Calu3 (cell line): ENCODE data around the gene PLEKHG4B. TPM values are rescaled to one million over a fixed set of nuclear protein-coding genes. Genes with fewer than 3 reads are reported as not detected.

ENCODE experiments used
- BruUV-seq: library from RNA; stranded (reverse); fragments of 400-500 nt; replicated peaks from 2 replicates; lab custom pipeline; 2021; lab: Mats Ljungman, UMichigan
- CTCF ChIA-PET: fragments of 300-600 bp; sonication (Branson Sonifier 250); formaldehyde crosslinking; loops from one replicate; lab custom pipeline; 2022; ENCODE audit warnings: antibody characterized with exemption; lab: Charles Lee
- DNase-seq: peaks from one replicate; pipeline ENCODE4 v3.0.0; 2022
- H3K27ac Mint-ChIP-seq: one replicate; pipeline ENCODE4 v1.8.0; 2022; ENCODE audit warnings: mixed read lengths; ENCODE audit not compliant: unreplicated experiment
- H3K27me3 Mint-ChIP-seq: one replicate; pipeline ENCODE4 v1.8.0; 2022; ENCODE audit warnings: mixed read lengths; ENCODE audit not compliant: unreplicated experiment
- H3K36me3 Mint-ChIP-seq: one replicate; pipeline ENCODE4 v1.8.0; 2022; ENCODE audit warnings: mild to moderate bottlenecking, moderate library complexity, mixed read lengths; ENCODE audit not compliant: insufficient read depth, unreplicated experiment
- H3K4me1 Mint-ChIP-seq: one replicate; pipeline ENCODE4 v1.8.0; 2022; ENCODE audit warnings: mild to moderate bottlenecking, low read depth, mixed read lengths; ENCODE audit not compliant: unreplicated experiment
- H3K4me3 Mint-ChIP-seq: one replicate; pipeline ENCODE4 v1.8.0; 2022; ENCODE audit warnings: mild to moderate bottlenecking, low read depth, moderate library complexity, mixed read lengths; ENCODE audit not compliant: unreplicated experiment
- H3K9me3 Mint-ChIP-seq: one replicate; pipeline ENCODE4 v1.8.0; 2022; ENCODE audit warnings: low read depth, mixed read lengths; ENCODE audit not compliant: unreplicated experiment
- intact Hi-C: fragments of 100-400 bp; cut with micrococcal nuclease; formaldehyde crosslinking; loops from one replicate; pipeline ENCODE4 v1.10.0; 2022; ENCODE audit not compliant: unreplicated experiment
- total RNA-seq: library from RNA; stranded (reverse); gene quantifications from 2 replicates; pipeline ENCODE4 v1.2.3, GENCODE V29; 2022
- TF ChIP-seq, protein P1 (sequence below): fragments of 200-600 bp; IDR thresholded peaks from one replicate; pipeline ENCODE4 v1.8.0; 2022; ENCODE audit warnings: antibody characterized with exemption; ENCODE audit not compliant: unreplicated experiment

Gene PLEKHG4B
- total RNA-seq, 1 experiment from 2014 or later = 1.7 TPM

DNA sequence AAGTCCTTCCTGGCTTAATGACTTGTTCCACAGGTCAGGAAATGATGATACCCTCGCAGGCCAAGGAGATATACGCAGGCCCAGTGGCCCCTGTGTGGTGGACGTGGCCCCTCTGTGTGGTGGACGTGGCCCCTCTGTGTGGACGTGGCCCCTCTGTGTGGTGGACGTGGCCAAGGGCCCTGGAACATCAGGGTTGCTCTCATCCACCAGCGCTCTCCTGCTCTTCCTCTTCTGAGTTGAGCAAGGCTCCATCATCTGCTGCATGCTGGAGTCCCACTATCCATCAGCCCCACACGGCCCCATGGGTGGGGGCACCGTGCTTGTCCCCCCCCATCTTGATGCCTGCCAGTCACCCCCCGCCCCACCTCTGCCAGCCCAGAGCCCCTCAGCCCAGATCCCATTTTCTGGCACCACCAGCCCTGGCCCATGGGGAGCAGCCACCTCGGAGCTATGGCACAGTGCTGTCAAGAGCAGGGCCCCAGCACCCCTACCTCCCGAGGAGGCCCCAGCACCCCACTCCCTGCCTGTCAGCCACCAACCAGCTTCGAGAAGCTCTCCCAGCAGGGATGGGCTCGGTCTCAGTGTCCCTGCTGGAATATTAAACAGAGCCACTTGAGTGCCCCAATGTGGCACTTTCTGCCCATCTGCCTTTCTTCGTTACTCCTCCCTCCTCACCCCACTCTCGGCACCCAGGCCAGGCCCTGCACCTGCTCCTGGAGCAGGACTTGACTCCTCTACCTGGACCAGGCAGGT lies 107.4 kb downstream of the PLEKHG4B start:
- CTCF ChIA-PET = no interaction called here
- DNase-seq = no peak
- intact Hi-C loops = no loop called here
- Mint-ChIP-seq H3K27me3 (no peaks in the 10 kb centered on the region), H3K36me3 (peaks cover 11% of the 10 kb centered on the region), H3K9me3 (no peaks in the 10 kb centered on the region), H3K4me1 (no peaks in the 10 kb centered on the region), H3K27ac (no peak overlapping the region), H3K4me3 (no peak overlapping the region)
- no TSS peak for BruUV-seq
- TF ChIP-seq, protein P1, sequence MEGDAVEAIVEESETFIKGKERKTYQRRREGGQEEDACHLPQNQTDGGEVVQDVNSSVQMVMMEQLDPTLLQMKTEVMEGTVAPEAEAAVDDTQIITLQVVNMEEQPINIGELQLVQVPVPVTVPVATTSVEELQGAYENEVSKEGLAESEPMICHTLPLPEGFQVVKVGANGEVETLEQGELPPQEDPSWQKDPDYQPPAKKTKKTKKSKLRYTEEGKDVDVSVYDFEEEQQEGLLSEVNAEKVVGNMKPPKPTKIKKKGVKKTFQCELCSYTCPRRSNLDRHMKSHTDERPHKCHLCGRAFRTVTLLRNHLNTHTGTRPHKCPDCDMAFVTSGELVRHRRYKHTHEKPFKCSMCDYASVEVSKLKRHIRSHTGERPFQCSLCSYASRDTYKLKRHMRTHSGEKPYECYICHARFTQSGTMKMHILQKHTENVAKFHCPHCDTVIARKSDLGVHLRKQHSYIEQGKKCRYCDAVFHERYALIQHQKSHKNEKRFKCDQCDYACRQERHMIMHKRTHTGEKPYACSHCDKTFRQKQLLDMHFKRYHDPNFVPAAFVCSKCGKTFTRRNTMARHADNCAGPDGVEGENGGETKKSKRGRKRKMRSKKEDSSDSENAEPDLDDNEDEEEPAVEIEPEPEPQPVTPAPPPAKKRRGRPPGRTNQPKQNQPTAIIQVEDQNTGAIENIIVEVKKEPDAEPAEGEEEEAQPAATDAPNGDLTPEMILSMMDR = no peak

DNA sequence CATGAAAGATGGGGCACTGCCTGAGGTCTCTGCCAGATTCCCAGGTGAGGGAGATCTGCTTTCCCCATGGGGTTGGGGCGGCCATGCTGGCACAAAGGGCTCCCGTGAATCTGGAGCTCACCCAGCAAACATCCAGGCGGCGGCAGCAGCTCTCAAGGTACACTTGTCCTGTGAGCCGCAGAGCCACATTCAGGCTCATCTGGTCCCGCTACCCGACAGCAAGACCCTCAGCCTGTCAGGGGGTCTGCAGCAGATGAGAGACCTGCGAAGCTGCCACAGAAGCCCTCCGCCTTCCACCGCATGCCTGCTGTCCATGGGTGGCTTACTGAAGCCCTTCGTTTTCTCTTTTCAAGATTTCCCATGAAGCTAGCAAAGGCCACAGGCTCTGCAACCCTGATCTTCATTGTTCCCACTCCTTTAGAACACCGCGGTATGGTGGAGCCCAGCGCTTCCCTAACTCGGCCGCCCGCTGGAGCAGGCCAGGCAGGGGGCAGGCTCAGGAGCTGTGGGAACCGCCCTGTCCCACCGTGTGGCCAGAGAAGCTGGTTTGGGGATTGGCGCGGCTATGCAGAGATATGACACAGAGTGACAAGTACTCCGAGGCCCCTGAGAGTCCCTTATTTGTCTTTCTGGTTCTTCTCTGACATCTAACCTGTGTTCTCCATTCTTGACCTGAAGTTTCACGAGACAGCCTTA lies 108.1 kb downstream of the PLEKHG4B start:
- TF ChIP-seq, protein P1 = no peak
- H3K4me3 Mint-ChIP-seq = no peak overlapping the region
- no peaks in the 10 kb centered on the region for H3K9me3 Mint-ChIP-seq
- H3K4me1 Mint-ChIP-seq = no peaks in the 10 kb centered on the region
- CTCF ChIA-PET = no interaction called here
- intact Hi-C loops = no loop called here
- no TSS peak for BruUV-seq
- no peaks in the 10 kb centered on the region for H3K27me3 Mint-ChIP-seq
- no peak for DNase-seq
- H3K27ac Mint-ChIP-seq = no peak overlapping the region
- H3K36me3 Mint-ChIP-seq = peaks cover 11% of the 10 kb centered on the region

DNA sequence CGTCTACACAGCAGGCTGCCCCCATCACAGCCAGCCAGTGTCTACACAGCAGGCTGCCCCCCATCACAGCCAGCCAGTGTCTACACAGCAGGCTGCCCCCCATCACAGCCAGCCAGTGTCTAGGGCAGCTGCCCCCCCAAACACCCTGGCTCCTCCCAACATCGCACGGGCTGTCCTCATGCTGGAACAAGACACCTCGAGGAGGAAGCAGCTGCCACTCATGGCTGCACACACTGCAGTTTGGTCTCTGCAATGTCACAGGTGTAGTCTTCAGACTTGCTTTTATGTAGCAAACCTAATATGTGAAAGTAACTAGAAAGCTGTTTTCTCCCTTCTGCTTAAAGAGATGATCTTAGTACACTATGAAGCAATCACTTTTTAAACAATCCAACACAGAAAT lies 109.0 kb downstream of the PLEKHG4B start:
- no TSS peak for BruUV-seq
- no peak for DNase-seq
- Mint-ChIP-seq H3K27ac (no peak overlapping the region), H3K27me3 (no peaks in the 10 kb centered on the region), H3K4me3 (no peak overlapping the region), H3K4me1 (no peaks in the 10 kb centered on the region), H3K36me3 (peaks cover 11% of the 10 kb centered on the region), H3K9me3 (no peaks in the 10 kb centered on the region)
- TF ChIP-seq, protein P1 = no peak
- intact Hi-C loops = no loop called here
- CTCF ChIA-PET = no interaction called here

DNA sequence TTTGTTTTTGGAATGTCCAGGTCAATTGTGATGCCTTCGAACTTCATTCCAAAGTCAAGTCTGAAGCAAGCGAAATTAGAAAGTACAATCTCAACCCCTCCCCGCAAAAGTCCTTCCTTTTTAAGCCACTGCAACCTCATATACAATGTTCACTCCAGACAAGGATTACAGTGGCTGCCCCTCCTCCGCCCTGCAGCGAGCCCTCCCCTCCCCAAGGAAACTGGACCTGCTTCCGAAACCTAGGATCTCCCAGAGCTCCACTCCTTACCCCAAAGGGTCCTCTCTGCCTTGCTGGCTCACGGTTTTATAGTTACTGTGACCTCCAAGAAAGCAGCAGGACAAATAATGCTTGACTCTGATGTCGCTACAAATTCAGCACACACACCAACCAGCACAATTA lies 109.7 kb downstream of the PLEKHG4B start:
- CTCF ChIA-PET = no interaction called here
- peaks cover 2% of the 10 kb centered on the region for H3K4me1 Mint-ChIP-seq
- peaks cover 11% of the 10 kb centered on the region for H3K36me3 Mint-ChIP-seq

More for the DNA sequence above, 109.7 kb downstream of the PLEKHG4B start:
- H3K27me3 Mint-ChIP-seq = no peaks in the 10 kb centered on the region
- H3K9me3 Mint-ChIP-seq = no peaks in the 10 kb centered on the region
- H3K27ac Mint-ChIP-seq = no peak overlapping the region
- DNase-seq = no peak
- TF ChIP-seq, protein P1 = no peak
- BruUV-seq = no TSS peak
- intact Hi-C loops = no loop called here
- no peak overlapping the region for H3K4me3 Mint-ChIP-seq
